22Rv1 (cell line): ENCODE results near the gene SPRR2A.

Source experiments
- CTCF ChIP-seq: fragments of 450-650 bp; IDR thresholded peaks from 2 replicates; pipeline ENCODE4 v1.5.1; 2017; ENCODE audit warnings: mild to moderate bottlenecking
- ZFX ChIP-seq: fragments of 450-650 bp; IDR thresholded peaks from 2 replicates; pipeline ENCODE4 v1.6.1; 2017; ENCODE audit warnings: antibody characterized with exemption, borderline replicate concordance

DNA sequence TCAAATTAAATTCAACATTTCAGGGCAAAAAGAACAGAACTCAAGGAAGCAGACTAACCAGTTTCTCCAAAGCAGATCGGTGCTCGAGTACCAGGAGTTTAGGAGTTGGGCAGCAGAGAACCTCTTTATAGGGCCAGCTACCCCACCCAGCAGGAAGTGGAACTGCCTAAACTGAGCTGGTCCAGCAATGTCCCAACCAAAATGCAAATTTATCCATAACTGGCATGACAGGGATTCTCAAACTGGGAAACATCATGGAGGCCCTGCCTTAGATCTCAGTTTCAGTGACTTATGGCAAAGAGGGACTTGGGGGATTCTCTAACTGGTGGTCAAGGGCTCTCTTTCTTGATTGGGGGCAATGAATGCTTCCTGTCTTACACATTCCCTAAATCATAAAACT is 14.2 kb upstream of the SPRR2A start, which contains the start of gene SPRR2B:
- TF ChIP-seq CTCF (no peak), ZFX (no peak)
